Measurements from ENCODE around the gene FOXP3.

GRCh38 chrX:49257846-49258748 lies 6.4 kb downstream of the FOXP3 start:
- no peak for TF ChIP-seq CTCF (IDR thresholded peaks at IDR 0.05)
- no peak for TF ChIP-seq POLR2AphosphoS5 (IDR thresholded peaks at IDR 0.05)
- no peak for TF ChIP-seq EP300 (IDR thresholded peaks at IDR 0.05)
- TF ChIP-seq POLR2A (IDR thresholded peaks at IDR 0.05) = no peak
